Fibroblast of skin of left quadriceps (primary cell): Measurements from ENCODE around the gene EFCAB6.

Experiments used
- DNase-seq, 2 experiments: peaks; one replicate each; pipeline ENCODE4 v3.0.0-alpha.2; 2013; ENCODE audit warnings: low read depth in 2 of 2

Gene EFCAB6

GRCh38 chr22:43504666-43505261, 307.3 kb downstream of the EFCAB6 start:
- no peak for DNase-seq

GRCh38 chr22:43504068-43504467, 308.0 kb downstream of the EFCAB6 start:
- DNase-seq, result no peak

- no peak for DNase-seq
Measured at GRCh38 chr22:43502306-43502874, 309.7 kb downstream of the EFCAB6 start.

GRCh38 chr22:43501878-43502277, 310.2 kb downstream of the EFCAB6 start:
- no peak for DNase-seq

GRCh38 chr22:43500792-43501785, 311.0 kb downstream of the EFCAB6 start:
- no peak for DNase-seq

GRCh38 chr22:43498856-43499253, 313.2 kb downstream of the EFCAB6 start:
- no peak for DNase-seq

- no peak for DNase-seq
Measured at GRCh38 chr22:43497956-43498855, 313.9 kb downstream of the EFCAB6 start.

- no peak for DNase-seq
Measured at GRCh38 chr22:43493297-43493696, 318.8 kb downstream of the EFCAB6 start.

- DNase-seq, result no peak
Measured at GRCh38 chr22:43491737-43492136, 320.4 kb downstream of the EFCAB6 start.

GRCh38 chr22:43491177-43491576, 320.9 kb downstream of the EFCAB6 start:
- no peak for DNase-seq

- no peak for DNase-seq
Measured at GRCh38 chr22:43490311-43490710, 321.8 kb downstream of the EFCAB6 start.

- DNase-seq, result no peak
Measured at GRCh38 chr22:43488937-43489336, 323.2 kb downstream of the EFCAB6 start.

- DNase-seq, result no peak
Measured at GRCh38 chr22:43488031-43488866, 323.9 kb downstream of the EFCAB6 start.

GRCh38 chr22:43487311-43488030, 324.6 kb downstream of the EFCAB6 start:
- DNase-seq, result no peak

GRCh38 chr22:43485502-43486089, 326.5 kb downstream of the EFCAB6 start:
- no peak for DNase-seq

GRCh38 chr22:43484227-43484626, 327.9 kb downstream of the EFCAB6 start:
- DNase-seq, result no peak

GRCh38 chr22:43483669-43484068, 328.4 kb downstream of the EFCAB6 start:
- DNase-seq, result no peak

GRCh38 chr22:43483266-43483665, 328.8 kb downstream of the EFCAB6 start:
- DNase-seq, result no peak

GRCh38 chr22:43482318-43482625, 329.8 kb downstream of the EFCAB6 start:
- no peak for DNase-seq
